ENCODE results near the gene CPSF3.
"Not testable (repeated sequence)": the region's sequence is repeated elsewhere in the genome, so short reads cannot be mapped to it uniquely, and the experiment has no call there.

Gene CPSF3

DNA sequence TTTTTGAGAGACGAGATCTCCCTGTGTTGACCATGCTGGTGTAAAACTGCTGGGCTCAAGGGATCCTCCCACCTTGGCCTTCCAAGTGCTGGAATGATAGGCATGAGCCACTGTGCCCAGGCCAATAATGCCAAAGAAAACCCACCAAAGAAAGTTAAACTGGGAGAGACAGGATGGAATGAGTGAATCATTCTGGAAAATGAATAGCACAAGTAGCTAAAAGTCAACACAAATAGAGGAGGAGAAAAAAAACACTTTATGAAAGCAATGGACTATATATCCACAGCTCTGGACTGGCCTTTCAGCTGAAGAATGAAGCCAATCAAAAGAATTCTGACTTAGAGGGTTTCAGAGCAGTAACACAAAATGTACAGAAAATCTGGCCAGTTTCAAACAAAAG lies 74.8 kb downstream of the CPSF3 start:
- H3K4me3 ChIP-seq (ENCODE audit: low read depth, low read length): no peak overlapping the region

DNA sequence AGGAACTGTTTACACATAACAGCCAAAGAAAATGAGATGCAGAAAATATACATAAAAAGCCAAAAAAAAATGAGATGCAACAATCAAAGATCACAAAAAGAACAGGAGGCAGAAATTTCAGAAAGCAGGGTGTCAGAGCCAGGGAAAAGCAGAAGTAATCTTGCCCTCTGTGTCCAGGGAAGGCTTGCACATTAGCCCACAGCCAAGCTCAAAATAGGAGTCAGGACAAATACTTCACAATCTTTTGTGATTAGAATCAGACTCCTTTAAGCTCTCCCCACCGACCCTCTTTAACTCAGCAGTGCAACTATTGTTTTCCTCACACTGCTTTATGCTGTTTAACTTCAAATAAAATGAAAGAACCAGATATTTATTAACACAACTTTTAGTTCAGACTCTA lies 85.5 kb downstream of the CPSF3 start:
- no peak overlapping the region for H3K4me3 ChIP-seq (ENCODE audit: low read depth, low read length)

DNA sequence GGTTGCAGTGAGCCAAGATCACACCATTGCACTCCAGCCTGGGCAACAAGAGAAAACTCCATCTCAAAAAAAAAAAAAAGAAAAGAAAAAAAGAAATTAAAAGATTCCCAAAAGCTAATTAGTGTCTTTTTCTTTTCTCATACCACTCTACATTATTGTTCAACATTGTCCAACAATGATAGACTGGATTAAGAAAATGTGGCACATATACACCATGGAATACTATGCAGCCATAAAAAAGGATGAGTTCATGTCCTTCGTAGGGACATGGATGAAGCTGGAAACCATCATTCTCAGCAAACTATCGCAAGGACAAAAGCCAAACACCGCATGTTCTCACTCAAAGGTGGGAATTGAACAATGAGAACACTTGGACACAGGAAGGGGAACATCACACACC lies 90.5 kb downstream of the CPSF3 start:
- H3K4me3 ChIP-seq (ENCODE audit: low read depth, low read length): not testable (repeated sequence)

DNA sequence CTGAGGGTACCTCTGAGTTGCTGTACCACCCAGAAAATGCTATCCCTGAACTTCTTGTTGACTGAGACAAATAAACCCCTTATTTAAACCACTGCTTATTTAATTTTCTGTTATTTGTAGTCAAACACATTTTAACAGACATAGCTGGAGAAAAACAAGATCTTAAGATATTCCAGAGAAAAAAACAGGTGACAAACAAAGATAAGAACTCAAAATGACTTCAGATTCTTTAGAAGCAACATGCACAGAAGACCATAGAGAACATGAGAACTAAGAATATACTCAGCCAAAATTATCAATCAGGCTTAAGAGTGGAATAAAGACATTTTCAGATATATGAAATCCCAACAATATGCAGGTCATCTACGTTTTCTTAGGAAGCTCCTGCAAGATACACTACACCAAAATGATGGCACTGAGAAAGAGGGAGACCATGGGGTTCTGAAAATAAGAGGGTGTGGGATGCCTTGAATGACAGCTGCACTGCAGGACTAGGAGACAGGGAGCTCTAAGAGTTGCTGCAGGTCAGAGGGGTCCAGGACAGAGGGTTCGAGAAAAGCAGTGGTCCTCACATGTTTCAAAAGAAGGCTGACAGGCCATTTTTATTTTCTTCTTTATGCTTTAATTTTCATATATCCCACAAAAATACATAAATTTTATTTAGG lies 93.8 kb downstream of the CPSF3 start:
- no peak overlapping the region for H3K4me3 ChIP-seq (ENCODE audit: low read depth, low read length)

DNA sequence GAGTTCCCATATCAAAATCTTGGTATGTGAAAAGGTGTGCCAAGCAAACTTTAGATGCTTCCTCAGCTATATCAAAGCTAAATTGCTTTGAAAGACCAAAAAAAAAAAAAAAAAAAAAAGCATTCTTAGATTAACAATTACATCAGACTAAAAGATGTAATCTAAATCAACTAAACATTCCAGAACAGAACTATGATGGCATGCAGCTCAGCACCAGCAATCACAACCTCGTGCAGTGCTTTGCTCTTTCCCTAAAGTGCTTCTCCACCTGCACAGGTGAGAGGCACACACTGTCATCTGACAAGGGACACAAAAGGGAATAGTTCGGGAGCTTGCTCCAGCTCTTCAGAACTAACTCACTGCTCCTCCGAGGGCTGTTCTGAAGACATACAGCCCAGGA lies 94.7 kb downstream of the CPSF3 start:
- H3K4me3 ChIP-seq (ENCODE audit: low read depth, low read length): no peak overlapping the region

DNA sequence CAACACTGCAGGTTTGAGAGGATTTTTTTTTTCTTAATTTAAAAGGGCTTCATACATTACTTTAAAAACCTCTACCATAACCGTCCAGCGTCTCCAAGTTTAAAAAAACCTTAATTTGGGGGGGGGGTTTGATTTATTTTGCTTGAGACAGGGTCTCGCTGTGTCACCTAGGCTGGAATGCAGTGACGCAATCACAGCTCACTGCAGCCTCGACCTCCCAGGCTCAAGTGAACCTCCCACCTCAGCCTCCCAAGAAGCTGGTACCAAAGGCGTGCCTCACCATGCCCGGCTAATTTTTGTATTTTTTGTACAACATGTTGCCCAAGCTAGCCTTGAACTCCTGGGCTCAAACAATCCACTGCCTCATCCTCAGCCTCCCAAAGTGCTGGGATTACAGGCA lies 95.3 kb downstream of the CPSF3 start:
- no peak overlapping the region for H3K4me3 ChIP-seq (ENCODE audit: low read depth, low read length)

DNA sequence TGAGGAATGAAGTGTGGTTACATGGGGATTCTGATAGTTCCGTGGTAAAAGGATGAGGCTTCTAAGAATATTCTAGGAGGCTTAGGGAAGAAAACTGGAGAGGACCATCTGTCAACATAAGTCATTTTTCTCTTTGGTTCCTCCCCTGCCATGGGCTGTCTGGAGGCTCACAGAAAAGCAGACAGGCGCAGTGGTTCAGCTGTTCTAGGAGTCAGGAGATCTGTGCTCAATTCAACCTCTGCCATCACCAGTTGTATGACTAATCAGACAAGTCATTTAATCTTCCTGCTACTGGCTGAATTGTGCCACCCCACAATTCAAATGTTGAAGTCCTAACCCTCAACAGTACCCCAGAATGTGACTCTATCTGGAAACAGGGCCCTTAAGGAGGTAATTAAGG lies 95.8 kb downstream of the CPSF3 start:
- no peak overlapping the region for H3K4me3 ChIP-seq (ENCODE audit: low read depth, low read length)

Measured in iPS-11a (cell line).